HepG2 (cell line): Measurements from ENCODE around the gene KANSL1. TPM values are rescaled to one million over a fixed set of nuclear protein-coding genes. Genes with fewer than 3 reads are reported as not detected.

Experiments
- ATAC-seq: fragments of 200-7000 bp; cut with Tn5 transposase; 3 replicates; pipeline ENCODE4 v1.9.1; 2020; ENCODE audit warnings: mild to moderate bottlenecking, moderate library complexity
- BruUV-seq: library from RNA; stranded (reverse); fragments of 400-500 nt; replicated peaks from 2 replicates; lab custom pipeline; 2021; lab: Mats Ljungman, UMichigan
- CTCF ChIA-PET: fragments of 300-600 bp; formaldehyde crosslinking; extraction: SDS; loops from one replicate; lab custom pipeline; 2021; ENCODE audit warnings: low total read pairs, inconsistent platforms, low intra/inter-chr PET ratio; lab: Yijun Ruan, JAX
- POLR2A ChIA-PET: fragments of 350-600 bp; sonication (Branson Sonifier 250); formaldehyde crosslinking; loops from one replicate; lab custom pipeline; 2020; ENCODE audit warnings: antibody characterized with exemption, inconsistent platforms; lab: Yijun Ruan, JAX
- DNase-seq: peaks from one replicate; pipeline ENCODE4 v3.0.0-alpha.2; 2015; ENCODE audit warnings: low spot score
- FAIRE-seq: peaks from 3 replicates; lab custom pipeline; 2011; peaks lifted over from hg19 to GRCh38; lab: Jason Lieb, UNC
- H2AFZ ChIP-seq: one replicate; pipeline ENCODE4 v1.6.1; 2011; ENCODE audit warnings: low read length, inconsistent platforms
- H3K27ac ChIP-seq: fragments of 300-600 bp; 3 replicates; pipeline ENCODE4 v1.8.0; 2011; ENCODE audit warnings: mixed run types, mild to moderate bottlenecking, mixed read lengths, low read length, inconsistent platforms; ENCODE audit not compliant: insufficient read depth; ENCODE audit errors: extremely low read length
- H3K27me3 ChIP-seq, 2 experiments: fragments of 200-600 bp in 1 of 2; 2 replicates in 1 of 2; 3 replicates in 1 of 2; pipeline versions ENCODE4 v1.6.0 to v1.8.0; 2011; ENCODE audit warnings: low read length in 2 of 2, mild to moderate bottlenecking in 2 of 2, moderate library complexity in 2 of 2, inconsistent platforms in 1 of 2; ENCODE audit not compliant: insufficient read depth in 2 of 2, control insufficient read depth in 1 of 2
- H3K36me3 ChIP-seq, 2 experiments: fragments of 200-600 bp in 1 of 2; replicated peaks in 1 of 2; 2 replicates in 1 of 2; 3 replicates in 1 of 2; pipeline versions ENCODE4 v1.5.1 to v1.8.0; 2011; ENCODE audit warnings: low read length in 2 of 2, inconsistent platforms in 1 of 2; ENCODE audit not compliant: insufficient read depth in 2 of 2, control insufficient read depth in 1 of 2
- H3K4me1 ChIP-seq: 2 replicates; pipeline ENCODE4 v1.5.1; 2012; ENCODE audit warnings: low read length, inconsistent platforms; ENCODE audit not compliant: insufficient read depth
- H3K4me2 ChIP-seq: 2 replicates; pipeline ENCODE4 v1.6.0; 2011; ENCODE audit warnings: low read depth, low read length, inconsistent platforms
- H3K4me3 ChIP-seq, 3 experiments: fragments of 200-600 bp in 1 of 3; sonication (generic), shearing (Covaris generic) in 1 of 3; replicated peaks in 1 of 3; 2 replicates each; pipeline ENCODE4 v1.5.1; 2011 to 2016; ENCODE audit warnings: low read length in 3 of 3, inconsistent platforms in 2 of 3, low read depth in 2 of 3, mild to moderate bottlenecking in 2 of 3, control low read depth in 1 of 3, mixed read lengths in 1 of 3; ENCODE audit not compliant: insufficient read depth in 1 of 3
- H3K79me2 ChIP-seq: one replicate; pipeline ENCODE4 v1.6.1; 2011; ENCODE audit warnings: low read length, inconsistent platforms; ENCODE audit not compliant: insufficient read depth
- H3K9ac ChIP-seq: 2 replicates; pipeline ENCODE4 v1.6.0; 2011; ENCODE audit warnings: mild to moderate bottlenecking, low read depth, low read length, inconsistent platforms; ENCODE audit not compliant: insufficient read depth
- H3K9me3 ChIP-seq: 2 replicates; pipeline ENCODE4 v1.5.1; 2012; ENCODE audit warnings: mild to moderate bottlenecking, low read length
- H4K20me1 ChIP-seq: 2 replicates; pipeline ENCODE4 v1.6.0; 2011; ENCODE audit warnings: inconsistent platforms, mild to moderate bottlenecking, low read length, moderate library complexity; ENCODE audit not compliant: insufficient read depth
- NCOA2 ChIP-seq: sonication (generic); formaldehyde crosslinking; IDR thresholded peaks from 2 replicates; pipeline ENCODE4 v1.8.0; 2022; ENCODE audit warnings: inconsistent platforms
- POLR2AphosphoS5 ChIP-seq: IDR thresholded peaks from 2 replicates; pipeline ENCODE4 v1.6.1; 2012; ENCODE audit warnings: low read depth, low read length
- RBM22 ChIP-seq: fragments of 200-400 bp; formaldehyde crosslinking; optimal IDR thresholded peaks from 2 replicates; pipeline ENCODE3; 2017; ENCODE audit warnings: mild to moderate bottlenecking, low read length, moderate library complexity
- THRA ChIP-seq: sonication (generic); formaldehyde crosslinking; IDR thresholded peaks from 2 replicates; pipeline ENCODE4 v1.4.0; 2020; ENCODE audit warnings: missing genetic modification reagents, borderline replicate concordance
- ZNF33A ChIP-seq: sonication (generic); formaldehyde crosslinking; IDR thresholded peaks from 2 replicates; pipeline ENCODE4 v1.5.1; 2020; ENCODE audit warnings: missing genetic modification reagents, mild to moderate bottlenecking, moderate library complexity, borderline replicate concordance
- ZNF432 ChIP-seq: sonication (generic); formaldehyde crosslinking; IDR thresholded peaks from 2 replicates; pipeline ENCODE4 v1.5.0; 2020; ENCODE audit warnings: missing genetic modification reagents, mild to moderate bottlenecking, borderline replicate concordance
- ZNF574 ChIP-seq: sonication (generic); formaldehyde crosslinking; IDR thresholded peaks from 2 replicates; pipeline ENCODE4 v1.4.0; 2020; ENCODE audit warnings: missing genetic modification reagents
- ZNF891 ChIP-seq: sonication (generic); formaldehyde crosslinking; IDR thresholded peaks from 2 replicates; pipeline ENCODE4 v1.5.0; 2020; ENCODE audit warnings: mild to moderate bottlenecking, missing genetic modification reagents
- WGBS: methylation state at CpG from one replicate; pipeline ENCODE4 v1.1.6; 2017; ENCODE audit warnings: low lambda C conversion rate; 5-methylcytosine and 5-hydroxymethylcytosine counted together
- in situ Hi-C: cut with HindIII; loops from 2 replicates; pipeline ENCODE4 v1.10.0; 2017; ENCODE audit warnings: low pct_unique_long_range_greater_than_20kb; ENCODE audit not compliant: extremely low pct_ligation_motif_present
- intact Hi-C: fragments of 100-400 bp; cut with micrococcal nuclease; formaldehyde crosslinking; loops from one replicate; pipeline ENCODE4 v1.10.0; 2022; ENCODE audit not compliant: unreplicated experiment
- polyA plus RNA-seq, 8 experiments: library from polyadenylated mRNA; depleted of rRNA in 3 of 8; stranded (reverse) in 7 of 8; unstranded in 1 of 8; fragments of >200 nt; fragmentation: Illumina TruSeq in 4 of 8; extraction: Trizol in 4 of 8; gene quantifications; 2 replicates each; pipeline versions ENCODE4 v1.2.1 to v1.2.3, GENCODE V29; 2011 to 2016; ENCODE audit warnings: low read depth in 4 of 8, missing spikeins in 1 of 8, mixed read lengths in 1 of 8; ENCODE audit not compliant: insufficient read depth in 1 of 8
- total RNA-seq, 5 experiments: library from RNA; depleted of rRNA; stranded (reverse); fragments of >200 nt; fragmentation: Illumina TruSeq; extraction: Trizol; gene quantifications; 2 replicates each; pipeline ENCODE4 v1.2.3, GENCODE V29; 2016; ENCODE audit warnings: low read depth in 1 of 5
- TF ChIP-seq, protein P1 (sequence below): sonication (generic); formaldehyde crosslinking; IDR thresholded peaks from 2 replicates; pipeline ENCODE4 v1.8.1; 2022; ENCODE audit warnings: low read depth, mild to moderate bottlenecking, missing genetic modification reagents

The KANSL1 gene
- total and polyA plus RNA-seq, 2 of the 13 experiments (the other 11 are each of a cell fraction or from before 2014, with no cell fraction given): 24.0 to 59.6 TPM

DNA sequence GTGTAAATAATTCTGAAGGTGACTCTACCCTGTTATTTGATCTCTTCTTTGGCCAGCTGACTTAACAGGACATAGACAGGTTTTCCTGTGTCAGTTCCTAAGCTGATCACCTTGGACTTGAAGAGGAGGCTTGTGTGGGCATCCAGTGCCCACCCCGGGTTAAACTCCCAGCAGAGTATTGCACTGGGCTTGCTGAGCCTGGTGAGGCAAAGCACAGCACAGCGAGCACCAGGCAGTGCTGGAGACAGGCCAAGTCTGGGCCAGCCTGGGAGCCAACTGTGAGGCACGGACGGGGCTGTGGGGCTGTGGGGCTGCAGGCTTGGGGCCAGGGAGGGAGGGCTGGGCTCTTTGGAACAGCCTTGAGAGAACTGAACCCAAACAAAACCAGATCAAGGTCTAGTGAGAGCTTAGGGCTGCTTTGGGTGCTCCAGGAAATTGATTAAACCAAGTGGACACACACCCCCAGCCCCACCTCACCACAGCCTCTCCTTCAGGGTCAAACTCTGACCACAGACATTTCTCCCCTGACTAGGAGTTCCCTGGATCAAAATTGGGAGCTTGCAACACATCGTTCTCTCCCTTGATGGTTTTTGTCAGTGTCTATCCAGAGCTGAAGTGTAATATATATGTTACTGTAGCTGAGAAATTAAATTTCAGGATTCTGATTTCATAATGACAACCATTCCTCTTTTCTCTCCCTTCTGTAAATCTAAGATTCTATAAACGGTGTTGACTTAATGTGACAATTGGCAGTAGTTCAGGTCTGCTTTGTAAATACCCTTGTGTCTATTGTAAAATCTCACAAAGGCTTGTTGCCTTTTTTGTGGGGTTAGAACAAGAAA, 189.1 kb downstream of the KANSL1 start:
- peak; percentile 90 for DNase-seq
- intact Hi-C loops (loop anchor here (1.0 to 5.0 kb wide), 3 partner anchors 9 to 283 kb away; no protein-coding TSS in a partner anchor), in situ Hi-C loops (loop anchor here (5.0 to 25.0 kb wide), 3 partner anchors 38 to 833 kb away; no protein-coding TSS in a partner anchor)
- Histone ChIP-seq H3K27me3 (no peaks in the 10 kb centered on the region; a peak in 1 of 5 replicates), H2AFZ (no peak overlapping the region), H3K27ac (peak overlapping the region; percentile 66), H3K9ac (0 out of 2 replicates have a peak overlapping the region, but pooled peaks have one; percentile 33), H3K4me1 (peaks cover 55% of the 10 kb centered on the region), H4K20me1 (no peaks in the 10 kb centered on the region), H3K36me3 (no peaks in the 10 kb centered on the region), H3K4me2 (peak overlapping the region; percentile 92), H3K9me3 (no peaks in the 10 kb centered on the region), H3K4me3 (peak overlapping the region; percentile 21 to 64 (median 44); a peak in 5 of 6 replicates), H3K79me2 (no peaks in the 10 kb centered on the region)
- no TSS peak for BruUV-seq
- ChIA-PET CTCF (interaction anchor here (0.9 to 4.3 kb wide), 3 partner anchors 40 to 191 kb away, joined by 3 to 37 read pairs (median 3); partner anchors contain the start of gene KANSL1), POLR2A (interaction anchor here (0.6 to 2.4 kb wide), 9 partner anchors 9 to 209 kb away, joined by 3 to 15 read pairs (median 3); partner anchors contain the start of gene KANSL1)
- ATAC-seq: peak; percentile 88
- peak; percentile 91 for FAIRE-seq
- WGBS: 3% methylated on average over 6 of the region's 6 CpGs
- TF ChIP-seq NCOA2 (CRISPR knock-in tag): peak; percentile 68
- TF ChIP-seq RBM22: no peak
- TF ChIP-seq ZNF432 (CRISPR knock-in tag): no peak
- TF ChIP-seq ZNF33A: 0 out of 2 replicates have a peak, but pooled peaks have one; percentile 43
- TF ChIP-seq, protein P1, sequence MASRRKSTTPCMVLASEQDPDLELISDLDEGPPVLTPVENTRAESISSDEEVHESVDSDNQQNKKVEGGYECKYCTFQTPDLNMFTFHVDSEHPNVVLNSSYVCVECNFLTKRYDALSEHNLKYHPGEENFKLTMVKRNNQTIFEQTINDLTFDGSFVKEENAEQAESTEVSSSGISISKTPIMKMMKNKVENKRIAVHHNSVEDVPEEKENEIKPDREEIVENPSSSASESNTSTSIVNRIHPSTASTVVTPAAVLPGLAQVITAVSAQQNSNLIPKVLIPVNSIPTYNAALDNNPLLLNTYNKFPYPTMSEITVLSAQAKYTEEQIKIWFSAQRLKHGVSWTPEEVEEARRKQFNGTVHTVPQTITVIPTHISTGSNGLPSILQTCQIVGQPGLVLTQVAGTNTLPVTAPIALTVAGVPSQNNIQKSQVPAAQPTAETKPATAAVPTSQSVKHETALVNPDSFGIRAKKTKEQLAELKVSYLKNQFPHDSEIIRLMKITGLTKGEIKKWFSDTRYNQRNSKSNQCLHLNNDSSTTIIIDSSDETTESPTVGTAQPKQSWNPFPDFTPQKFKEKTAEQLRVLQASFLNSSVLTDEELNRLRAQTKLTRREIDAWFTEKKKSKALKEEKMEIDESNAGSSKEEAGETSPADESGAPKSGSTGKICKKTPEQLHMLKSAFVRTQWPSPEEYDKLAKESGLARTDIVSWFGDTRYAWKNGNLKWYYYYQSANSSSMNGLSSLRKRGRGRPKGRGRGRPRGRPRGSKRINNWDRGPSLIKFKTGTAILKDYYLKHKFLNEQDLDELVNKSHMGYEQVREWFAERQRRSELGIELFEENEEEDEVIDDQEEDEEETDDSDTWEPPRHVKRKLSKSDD (CRISPR knock-in tag): peak; percentile 82
- peak; percentile 39; the same call in 1 of the 2 replicates for TF ChIP-seq THRA
- TF ChIP-seq ZNF891 (CRISPR knock-in tag): peak; percentile 72; the same call in 1 of the 2 replicates
- TF ChIP-seq ZNF574 (CRISPR knock-in tag): peak; percentile 64
- TF ChIP-seq POLR2AphosphoS5: no peak
